Measurements from ENCODE around the gene YJEFN3.

GRCh38 chr19:19485161-19485997 is 43.3 kb upstream of the YJEFN3 start:
- no peak for TF ChIP-seq EZH2 (IDR thresholded peaks at IDR 0.05)
- no peak for TF ChIP-seq CTCF (IDR thresholded peaks at IDR 0.05)
